HepG2 (cell line): ENCODE data around the gene PPM1E. TPM values are rescaled to one million over a fixed set of nuclear protein-coding genes. Genes with fewer than 3 reads are reported as not detected.
A peak's percentile ranks its signal among the peaks of the same experiment; 100 is the strongest.

Experiments
- IKZF1 ChIP-seq: fragments of 450-650 bp; IDR thresholded peaks from 2 replicates; pipeline ENCODE4 v1.7.1; 2016
- KDM1A ChIP-seq: IDR thresholded peaks from 2 replicates; pipeline ENCODE4 v1.6.1; 2016; ENCODE audit warnings: missing compliant biosample characterization
- MAZ ChIP-seq, 2 experiments: sonication (generic) in 1 of 2; formaldehyde crosslinking in 1 of 2; IDR thresholded peaks; 2 replicates each; pipeline versions ENCODE4 v1.5.0 to v1.6.1; 2012 to 2020; ENCODE audit warnings: low read depth in 2 of 2, mild to moderate bottlenecking in 2 of 2, borderline replicate concordance in 1 of 2, improper control_type of control experiment in 1 of 2, low read length in 1 of 2, missing genetic modification reagents in 1 of 2, moderate library complexity in 1 of 2
- MTA1 ChIP-seq: sonication (generic); formaldehyde crosslinking; IDR thresholded peaks from 2 replicates; pipeline ENCODE4 v1.4.0; 2020; ENCODE audit warnings: missing genetic modification reagents, mild to moderate bottlenecking, borderline replicate concordance
- RBFOX2 ChIP-seq: fragments of 200-400 bp; formaldehyde crosslinking; IDR thresholded peaks from 2 replicates; pipeline ENCODE4 v1.6.1; 2017; ENCODE audit warnings: low read depth, mild to moderate bottlenecking, low read length
- REL ChIP-seq: sonication (generic); formaldehyde crosslinking; conservative IDR thresholded peaks from 2 replicates; pipeline ENCODE4 v1.8.0; 2022; ENCODE audit warnings: mild to moderate bottlenecking, missing genetic modification reagents, moderate library complexity
- SALL2 ChIP-seq: sonication (generic); formaldehyde crosslinking; IDR thresholded peaks from 2 replicates; pipeline ENCODE4 v1.8.1; 2023; ENCODE audit warnings: mild to moderate bottlenecking, missing genetic modification reagents, inconsistent platforms
- SP5 ChIP-seq: IDR thresholded peaks from 2 replicates; pipeline ENCODE4 v1.6.1; 2016; ENCODE audit warnings: low read depth, borderline replicate concordance
- SRF ChIP-seq: IDR thresholded peaks from 2 replicates; pipeline ENCODE4 v1.6.1; 2011; ENCODE audit warnings: mild to moderate bottlenecking, low read depth, low read length, moderate library complexity
- SRSF9 ChIP-seq: fragments of 200-400 bp; formaldehyde crosslinking; IDR thresholded peaks from 2 replicates; pipeline ENCODE4 v1.6.1; 2018; ENCODE audit warnings: borderline replicate concordance, mild to moderate bottlenecking, low read depth, low read length; ENCODE audit not compliant: insufficient read depth, poor library complexity, severe bottlenecking
- polyA plus RNA-seq, 8 experiments: library from polyadenylated mRNA; depleted of rRNA in 3 of 8; stranded (reverse) in 7 of 8; unstranded in 1 of 8; fragments of >200 nt; fragmentation: Illumina TruSeq in 4 of 8; extraction: Trizol in 4 of 8; gene quantifications; 2 replicates each; pipeline versions ENCODE4 v1.2.1 to v1.2.3, GENCODE V29; 2011 to 2016; ENCODE audit warnings: low read depth in 4 of 8, missing spikeins in 1 of 8, mixed read lengths in 1 of 8; ENCODE audit not compliant: insufficient read depth in 1 of 8
- total RNA-seq, 5 experiments: library from RNA; depleted of rRNA; stranded (reverse); fragments of >200 nt; fragmentation: Illumina TruSeq; extraction: Trizol; gene quantifications; 2 replicates each; pipeline ENCODE4 v1.2.3, GENCODE V29; 2016; ENCODE audit warnings: low read depth in 1 of 5
- TF ChIP-seq, protein P1 (sequence below): sonication (generic); formaldehyde crosslinking; IDR thresholded peaks from 2 replicates; pipeline ENCODE4 v1.8.0; 2022; ENCODE audit warnings: mild to moderate bottlenecking, missing genetic modification reagents
- TF ChIP-seq, protein P2 (sequence below): sonication (generic); formaldehyde crosslinking; IDR thresholded peaks from 2 replicates; pipeline ENCODE4 v1.4.0; 2020; ENCODE audit warnings: mild to moderate bottlenecking, missing genetic modification reagents
- TF ChIP-seq, protein P3 (sequence below): sonication (generic); formaldehyde crosslinking; IDR thresholded peaks from 2 replicates; pipeline ENCODE4 v1.5.1; 2020; ENCODE audit warnings: mild to moderate bottlenecking, missing genetic modification reagents, moderate library complexity
- TF ChIP-seq, protein P4 (sequence below): sonication (generic); formaldehyde crosslinking; IDR thresholded peaks from 2 replicates; pipeline ENCODE4 v1.4.0; 2020; ENCODE audit warnings: missing genetic modification reagents, mild to moderate bottlenecking, borderline replicate concordance

PPM1E gene
- total and polyA plus RNA-seq, 2 of the 13 experiments (the other 11 are each of a cell fraction or from before 2014, with no cell fraction given): 0.15 TPM; not detected in 1

DNA sequence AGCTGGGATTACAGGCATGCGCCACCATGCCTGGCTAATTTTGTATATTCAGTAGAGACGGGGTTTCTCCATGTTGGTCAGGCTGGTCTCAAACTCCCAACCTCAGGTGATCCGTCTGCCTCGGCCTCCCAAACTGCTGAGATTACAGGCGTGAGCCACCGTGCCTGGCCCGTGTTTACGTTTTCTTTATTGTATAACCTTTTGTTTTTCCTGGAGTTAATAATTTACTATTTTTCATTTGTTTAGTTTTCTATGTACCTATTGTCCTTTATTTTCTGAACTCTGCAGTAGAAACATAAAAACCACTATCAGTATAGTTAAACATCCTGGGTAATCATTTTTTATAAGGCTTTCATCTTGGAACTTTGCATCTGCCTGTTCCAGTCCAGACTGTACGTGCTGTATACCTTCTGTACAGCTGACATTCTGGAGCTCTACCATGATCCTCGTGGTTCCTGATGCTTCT, 73.6 kb downstream of the PPM1E start (continued):
- TF ChIP-seq, protein P1, sequence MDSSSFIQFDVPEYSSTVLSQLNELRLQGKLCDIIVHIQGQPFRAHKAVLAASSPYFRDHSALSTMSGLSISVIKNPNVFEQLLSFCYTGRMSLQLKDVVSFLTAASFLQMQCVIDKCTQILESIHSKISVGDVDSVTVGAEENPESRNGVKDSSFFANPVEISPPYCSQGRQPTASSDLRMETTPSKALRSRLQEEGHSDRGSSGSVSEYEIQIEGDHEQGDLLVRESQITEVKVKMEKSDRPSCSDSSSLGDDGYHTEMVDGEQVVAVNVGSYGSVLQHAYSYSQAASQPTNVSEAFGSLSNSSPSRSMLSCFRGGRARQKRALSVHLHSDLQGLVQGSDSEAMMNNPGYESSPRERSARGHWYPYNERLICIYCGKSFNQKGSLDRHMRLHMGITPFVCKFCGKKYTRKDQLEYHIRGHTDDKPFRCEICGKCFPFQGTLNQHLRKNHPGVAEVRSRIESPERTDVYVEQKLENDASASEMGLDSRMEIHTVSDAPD (CRISPR knock-in tag): no peak
- TF ChIP-seq MTA1 (CRISPR knock-in tag) (no peak), KDM1A (peak; percentile 99), IKZF1 (no peak), MAZ (IDR thresholded peaks at IDR 0.05; ENCODE audit: borderline replicate concordance, low read depth, low read length) (no peak), MAZ (CRISPR knock-in tag; IDR thresholded peaks at IDR 0.05; ENCODE audit: low read depth) (no peak), RBFOX2 (no peak), SRF (no peak), REL (CRISPR knock-in tag) (no peak), SALL2 (CRISPR knock-in tag) (no peak), SRSF9 (no peak), SP5 (CRISPR knock-in tag) (no peak)
- TF ChIP-seq, protein P2, sequence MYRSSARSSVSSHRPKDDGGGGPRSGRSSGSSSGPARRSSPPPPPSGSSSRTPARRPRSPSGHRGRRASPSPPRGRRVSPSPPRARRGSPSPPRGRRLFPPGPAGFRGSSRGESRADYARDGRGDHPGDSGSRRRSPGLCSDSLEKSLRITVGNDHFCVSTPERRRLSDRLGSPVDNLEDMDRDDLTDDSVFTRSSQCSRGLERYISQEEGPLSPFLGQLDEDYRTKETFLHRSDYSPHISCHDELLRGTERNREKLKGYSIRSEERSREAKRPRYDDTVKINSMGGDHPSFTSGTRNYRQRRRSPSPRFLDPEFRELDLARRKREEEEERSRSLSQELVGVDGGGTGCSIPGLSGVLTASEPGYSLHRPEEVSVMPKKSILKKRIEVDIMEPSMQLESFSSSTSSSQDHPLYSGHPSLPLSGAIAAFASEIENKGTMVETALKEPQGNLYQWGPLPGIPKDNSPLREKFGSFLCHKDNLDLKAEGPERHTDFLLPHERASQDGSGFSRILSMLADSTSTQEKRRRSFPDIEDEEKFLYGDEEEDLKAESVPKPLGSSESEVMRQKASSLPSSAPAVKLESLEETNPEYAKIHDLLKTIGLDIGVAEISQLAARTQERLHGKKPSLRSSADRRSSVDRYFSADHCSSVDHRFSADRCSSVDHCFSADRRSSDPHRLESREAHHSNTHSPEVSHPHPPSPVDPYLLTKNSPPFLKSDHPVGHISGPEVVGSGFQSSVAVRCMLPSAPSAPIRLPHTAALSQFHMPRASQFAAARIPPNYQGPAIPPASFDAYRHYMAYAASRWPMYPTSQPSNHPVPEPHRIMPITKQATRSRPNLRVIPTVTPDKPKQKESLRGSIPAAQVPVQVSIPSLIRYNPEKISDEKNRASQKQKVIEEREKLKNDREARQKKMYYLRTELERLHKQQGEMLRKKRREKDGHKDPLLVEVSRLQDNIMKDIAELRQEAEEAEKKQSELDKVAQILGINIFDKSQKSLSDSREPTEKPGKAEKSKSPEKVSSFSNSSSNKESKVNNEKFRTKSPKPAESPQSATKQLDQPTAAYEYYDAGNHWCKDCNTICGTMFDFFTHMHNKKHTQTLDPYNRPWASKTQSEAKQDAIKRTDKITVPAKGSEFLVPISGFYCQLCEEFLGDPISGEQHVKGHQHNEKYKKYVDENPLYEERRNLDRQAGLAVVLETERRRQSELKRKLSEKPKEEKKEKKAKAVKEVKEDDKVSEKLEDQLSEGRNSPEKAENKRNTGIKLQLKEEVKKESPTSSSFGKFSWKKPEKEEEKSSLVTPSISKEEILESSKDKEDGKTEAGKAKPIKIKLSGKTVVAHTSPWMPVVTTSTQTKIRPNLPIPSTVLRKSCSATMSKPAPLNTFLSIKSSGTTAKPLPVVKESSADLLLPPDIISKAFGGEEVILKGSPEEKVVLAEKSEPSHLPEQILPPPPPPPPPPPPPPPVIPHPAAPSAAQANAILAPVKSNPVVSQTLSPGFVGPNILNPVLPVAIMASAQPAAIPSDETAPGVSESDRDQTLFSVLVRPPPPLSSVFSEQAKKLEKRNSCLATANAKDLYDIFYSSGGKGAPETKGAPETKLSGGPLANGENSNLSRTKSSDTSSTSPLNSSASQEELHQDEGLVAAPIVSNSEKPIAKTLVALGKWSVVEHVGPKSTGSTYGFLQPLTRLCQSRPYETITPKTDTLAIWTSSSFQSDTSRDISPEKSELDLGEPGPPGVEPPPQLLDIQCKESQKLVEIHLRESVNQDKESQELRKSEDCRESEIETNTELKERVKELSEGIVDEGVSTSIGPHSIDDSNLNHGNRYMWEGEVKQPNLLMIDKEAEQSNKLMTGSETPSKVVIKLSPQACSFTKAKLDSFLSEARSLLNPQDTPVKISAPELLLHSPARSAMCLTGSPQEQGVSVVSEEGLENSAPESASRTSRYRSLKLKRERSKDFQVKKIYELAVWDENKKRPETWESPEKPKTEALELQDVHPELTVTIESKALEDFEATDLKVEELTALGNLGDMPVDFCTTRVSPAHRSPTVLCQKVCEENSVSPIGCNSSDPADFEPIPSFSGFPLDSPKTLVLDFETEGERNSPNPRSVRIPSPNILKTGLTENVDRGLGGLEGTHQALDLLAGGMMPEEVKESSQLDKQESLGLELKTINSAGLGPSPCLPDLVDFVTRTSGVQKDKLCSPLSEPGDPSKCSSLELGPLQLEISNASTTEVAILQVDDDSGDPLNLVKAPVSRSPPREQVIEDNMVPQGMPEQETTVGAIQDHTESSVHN (CRISPR knock-in tag): no peak
- TF ChIP-seq, protein P3, sequence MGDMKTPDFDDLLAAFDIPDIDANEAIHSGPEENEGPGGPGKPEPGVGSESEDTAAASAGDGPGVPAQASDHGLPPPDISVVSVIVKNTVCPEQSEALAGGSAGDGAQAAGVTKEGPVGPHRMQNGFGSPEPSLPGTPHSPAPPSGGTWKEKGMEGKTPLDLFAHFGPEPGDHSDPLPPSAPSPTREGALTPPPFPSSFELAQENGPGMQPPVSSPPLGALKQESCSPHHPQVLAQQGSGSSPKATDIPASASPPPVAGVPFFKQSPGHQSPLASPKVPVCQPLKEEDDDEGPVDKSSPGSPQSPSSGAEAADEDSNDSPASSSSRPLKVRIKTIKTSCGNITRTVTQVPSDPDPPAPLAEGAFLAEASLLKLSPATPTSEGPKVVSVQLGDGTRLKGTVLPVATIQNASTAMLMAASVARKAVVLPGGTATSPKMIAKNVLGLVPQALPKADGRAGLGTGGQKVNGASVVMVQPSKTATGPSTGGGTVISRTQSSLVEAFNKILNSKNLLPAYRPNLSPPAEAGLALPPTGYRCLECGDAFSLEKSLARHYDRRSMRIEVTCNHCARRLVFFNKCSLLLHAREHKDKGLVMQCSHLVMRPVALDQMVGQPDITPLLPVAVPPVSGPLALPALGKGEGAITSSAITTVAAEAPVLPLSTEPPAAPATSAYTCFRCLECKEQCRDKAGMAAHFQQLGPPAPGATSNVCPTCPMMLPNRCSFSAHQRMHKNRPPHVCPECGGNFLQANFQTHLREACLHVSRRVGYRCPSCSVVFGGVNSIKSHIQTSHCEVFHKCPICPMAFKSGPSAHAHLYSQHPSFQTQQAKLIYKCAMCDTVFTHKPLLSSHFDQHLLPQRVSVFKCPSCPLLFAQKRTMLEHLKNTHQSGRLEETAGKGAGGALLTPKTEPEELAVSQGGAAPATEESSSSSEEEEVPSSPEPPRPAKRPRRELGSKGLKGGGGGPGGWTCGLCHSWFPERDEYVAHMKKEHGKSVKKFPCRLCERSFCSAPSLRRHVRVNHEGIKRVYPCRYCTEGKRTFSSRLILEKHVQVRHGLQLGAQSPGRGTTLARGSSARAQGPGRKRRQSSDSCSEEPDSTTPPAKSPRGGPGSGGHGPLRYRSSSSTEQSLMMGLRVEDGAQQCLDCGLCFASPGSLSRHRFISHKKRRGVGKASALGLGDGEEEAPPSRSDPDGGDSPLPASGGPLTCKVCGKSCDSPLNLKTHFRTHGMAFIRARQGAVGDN: peak; percentile 25; the same call in 1 of the 2 replicates
- TF ChIP-seq, protein P4, sequence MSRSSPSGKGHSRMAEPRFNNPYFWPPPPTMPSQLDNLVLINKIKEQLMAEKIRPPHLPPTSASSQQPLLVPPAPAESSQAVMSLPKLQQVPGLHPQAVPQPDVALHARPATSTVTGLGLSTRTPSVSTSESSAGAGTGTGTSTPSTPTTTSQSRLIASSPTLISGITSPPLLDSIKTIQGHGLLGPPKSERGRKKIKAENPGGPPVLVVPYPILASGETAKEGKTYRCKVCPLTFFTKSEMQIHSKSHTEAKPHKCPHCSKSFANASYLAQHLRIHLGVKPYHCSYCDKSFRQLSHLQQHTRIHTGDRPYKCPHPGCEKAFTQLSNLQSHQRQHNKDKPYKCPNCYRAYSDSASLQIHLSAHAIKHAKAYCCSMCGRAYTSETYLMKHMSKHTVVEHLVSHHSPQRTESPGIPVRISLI (CRISPR knock-in tag): peak; percentile 44; the same call in 1 of the 2 replicates
